ENCODE results near the gene PRR29. TPM values are rescaled to one million over a fixed set of nuclear protein-coding genes. Genes with fewer than 3 reads are reported as not detected.

PRR29 gene
- polyA plus RNA-seq, 3 donors, result 0.03 to 2.1 (median 1.4) TPM

GRCh38 chr17:64007838-64008282 lies 9.7 kb downstream of the PRR29 start:
- Histone ChIP-seq H3K79me2 (ENCODE audit: insufficient read depth, low read length) (peaks cover 58% of the 10 kb centered on the region), H3K9ac (ENCODE audit: insufficient read depth, low read length, poor library complexity, severe bottlenecking) (no peak overlapping the region), H3K36me3 (replicated peaks in 1 of 2; ENCODE audit: control insufficient read depth in 1 of 2, insufficient read depth in 2 of 2, low read length in 2 of 2) (peaks cover 28 to 39% of the 10 kb centered on the region in 2 donors), H3K27me3 (ENCODE audit: control insufficient read depth in 2 of 2, insufficient read depth in 2 of 2, low read length in 2 of 2) (no peaks in the 10 kb centered on the region), H3K4me3 (replicated peaks in 1 of 3; ENCODE audit: low read depth in 2 of 3, low read length in 3 of 3) (no peak overlapping the region), H3K4me2 (replicated peaks; ENCODE audit: extremely low read depth, low read length, poor library complexity, severe bottlenecking) (peak overlapping the region; percentile 20), H3K9me3 (replicated peaks in 1 of 2; ENCODE audit: control insufficient read depth in 1 of 2, insufficient read depth in 1 of 2, low read length in 2 of 2) (no peaks in the 10 kb centered on the region), H3K4me1 (ENCODE audit: control insufficient read depth in 1 of 2, insufficient read depth in 2 of 2, low read length in 2 of 2) (peaks cover 30 to 43% of the 10 kb centered on the region in 2 donors), H2AFZ (ENCODE audit: insufficient read depth, low read depth, low read length, poor library complexity, severe bottlenecking) (no peak overlapping the region), H4K20me1 (ENCODE audit: insufficient read depth, low read length) (no peaks in the 10 kb centered on the region), H3K27ac (ENCODE audit: low read depth in 1 of 2, low read length in 2 of 2) (peak overlapping the region; percentile 8 to 17)
- peaks cover 0 to 2% (median 0%) of the 10 kb centered on the region in 3 donors for H3K27me3 Mint-ChIP-seq (ENCODE audit: low read depth in 3 of 3)
- H3K4me1 Mint-ChIP-seq, result peaks cover 46% of the 10 kb centered on the region
- peaks cover 49 to 61% of the 10 kb centered on the region in 2 donors for H3K36me3 Mint-ChIP-seq
- intact Hi-C loops (cut with micrococcal nuclease), result no loop called here
- no peak for TF ChIP-seq CTCF (IDR thresholded peaks at IDR 0.05)
- no peak for DNase-seq
- WGBS (ENCODE audit: insufficient coverage), result 0% methylated on average over 1 of the region's 5 CpGs
- H3K27ac Mint-ChIP-seq, result peak overlapping the region; percentile 15 to 98 (median 80)
- H3K9me3 Mint-ChIP-seq, result peaks cover 0 to 4% (median 0%) of the 10 kb centered on the region in 7 donors
- peak overlapping the region in 1 of 2 donors; percentile 61 for H3K4me3 Mint-ChIP-seq

- peak overlapping the region in 1 of 3 experiments; percentile 20 for H3K4me3 ChIP-seq (replicated peaks in 1 of 3; ENCODE audit: low read depth in 2 of 3, low read length in 3 of 3)
- H3K4me1 Mint-ChIP-seq, result peaks cover 48% of the 10 kb centered on the region
- WGBS (ENCODE audit: insufficient coverage), result 98% methylated on average over 4 of the region's 5 CpGs
- H3K9me3 ChIP-seq (replicated peaks in 1 of 2; ENCODE audit: control insufficient read depth in 1 of 2, insufficient read depth in 1 of 2, low read length in 2 of 2), result no peaks in the 10 kb centered on the region
- H3K27me3 ChIP-seq (ENCODE audit: control insufficient read depth in 2 of 2, insufficient read depth in 2 of 2, low read length in 2 of 2), result no peaks in the 10 kb centered on the region
- H3K27ac Mint-ChIP-seq, result peak overlapping the region; percentile 74 to 98 (median 95)
- no peak overlapping the region for H3K9ac ChIP-seq (ENCODE audit: insufficient read depth, low read length, poor library complexity, severe bottlenecking)
- no peaks in the 10 kb centered on the region for H4K20me1 ChIP-seq (ENCODE audit: insufficient read depth, low read length)
- peaks cover 23 to 34% of the 10 kb centered on the region in 2 donors for H3K36me3 ChIP-seq (replicated peaks in 1 of 2; ENCODE audit: control insufficient read depth in 1 of 2, insufficient read depth in 2 of 2, low read length in 2 of 2)
- H2AFZ ChIP-seq (ENCODE audit: insufficient read depth, low read depth, low read length, poor library complexity, severe bottlenecking), result no peak overlapping the region
- intact Hi-C loops (cut with micrococcal nuclease), result no loop called here
- no peak for DNase-seq
- H3K4me3 Mint-ChIP-seq, result peak overlapping the region in 1 of 2 donors; percentile 61
- peak overlapping the region; percentile 10 to 89 for H3K27ac ChIP-seq (ENCODE audit: low read depth in 1 of 2, low read length in 2 of 2)
- peaks cover 30 to 43% of the 10 kb centered on the region in 2 donors for H3K4me1 ChIP-seq (ENCODE audit: control insufficient read depth in 1 of 2, insufficient read depth in 2 of 2, low read length in 2 of 2)
- H3K36me3 Mint-ChIP-seq, result peaks cover 44 to 56% of the 10 kb centered on the region in 2 donors
- peaks cover 0 to 4% (median 0%) of the 10 kb centered on the region in 7 donors for H3K9me3 Mint-ChIP-seq
- peaks cover 0 to 2% (median 0%) of the 10 kb centered on the region in 3 donors for H3K27me3 Mint-ChIP-seq (ENCODE audit: low read depth in 3 of 3)
- TF ChIP-seq CTCF (IDR thresholded peaks at IDR 0.05), result no peak
- peaks cover 63% of the 10 kb centered on the region for H3K79me2 ChIP-seq (ENCODE audit: insufficient read depth, low read length)
- H3K4me2 ChIP-seq (replicated peaks; ENCODE audit: extremely low read depth, low read length, poor library complexity, severe bottlenecking), result peak overlapping the region; percentile 20
Observed at GRCh38 chr17:64008346-64008745, 10.2 kb downstream of the PRR29 start.
